Measurements from ENCODE around the gene TMEM117.

DNA sequence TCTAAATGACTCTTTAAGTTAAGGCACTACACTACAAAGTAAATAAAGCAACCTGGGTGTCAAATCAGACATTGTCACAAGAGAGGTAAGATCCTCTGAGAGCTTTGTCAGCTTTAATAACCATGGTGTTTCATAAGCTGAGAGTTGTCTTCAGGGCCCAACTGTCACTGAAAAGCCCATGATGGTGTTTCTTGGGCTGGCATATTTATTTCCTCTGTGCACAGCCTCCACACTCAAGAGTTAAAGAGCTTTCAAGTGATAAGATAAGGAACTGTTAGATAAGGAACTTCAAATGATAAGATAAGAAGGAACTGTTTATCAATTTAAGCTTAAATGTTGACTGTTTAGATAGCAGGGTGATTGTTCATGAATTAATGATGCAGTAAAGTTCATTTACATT is 495.4 kb downstream of the TMEM117 start:
- TF ChIP-seq, protein P1, sequence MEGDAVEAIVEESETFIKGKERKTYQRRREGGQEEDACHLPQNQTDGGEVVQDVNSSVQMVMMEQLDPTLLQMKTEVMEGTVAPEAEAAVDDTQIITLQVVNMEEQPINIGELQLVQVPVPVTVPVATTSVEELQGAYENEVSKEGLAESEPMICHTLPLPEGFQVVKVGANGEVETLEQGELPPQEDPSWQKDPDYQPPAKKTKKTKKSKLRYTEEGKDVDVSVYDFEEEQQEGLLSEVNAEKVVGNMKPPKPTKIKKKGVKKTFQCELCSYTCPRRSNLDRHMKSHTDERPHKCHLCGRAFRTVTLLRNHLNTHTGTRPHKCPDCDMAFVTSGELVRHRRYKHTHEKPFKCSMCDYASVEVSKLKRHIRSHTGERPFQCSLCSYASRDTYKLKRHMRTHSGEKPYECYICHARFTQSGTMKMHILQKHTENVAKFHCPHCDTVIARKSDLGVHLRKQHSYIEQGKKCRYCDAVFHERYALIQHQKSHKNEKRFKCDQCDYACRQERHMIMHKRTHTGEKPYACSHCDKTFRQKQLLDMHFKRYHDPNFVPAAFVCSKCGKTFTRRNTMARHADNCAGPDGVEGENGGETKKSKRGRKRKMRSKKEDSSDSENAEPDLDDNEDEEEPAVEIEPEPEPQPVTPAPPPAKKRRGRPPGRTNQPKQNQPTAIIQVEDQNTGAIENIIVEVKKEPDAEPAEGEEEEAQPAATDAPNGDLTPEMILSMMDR (conservative IDR thresholded peaks at IDR 0.05; ENCODE audit: low read depth, low read length): no peak
- no peak for TF ChIP-seq EZH2 (IDR thresholded peaks at IDR 0.05; ENCODE audit: borderline replicate concordance, low read depth, low read length, poor library complexity, severe bottlenecking)

Measured in A673 (cell line).